GM04504 (cell line): Measurements from ENCODE around the gene STK32A.

ENCODE experiments used
- DNase-seq: peaks from one replicate; pipeline ENCODE4 v3.0.0-alpha.2; 2012; ENCODE audit warnings: low read depth

STK32A gene

DNA sequence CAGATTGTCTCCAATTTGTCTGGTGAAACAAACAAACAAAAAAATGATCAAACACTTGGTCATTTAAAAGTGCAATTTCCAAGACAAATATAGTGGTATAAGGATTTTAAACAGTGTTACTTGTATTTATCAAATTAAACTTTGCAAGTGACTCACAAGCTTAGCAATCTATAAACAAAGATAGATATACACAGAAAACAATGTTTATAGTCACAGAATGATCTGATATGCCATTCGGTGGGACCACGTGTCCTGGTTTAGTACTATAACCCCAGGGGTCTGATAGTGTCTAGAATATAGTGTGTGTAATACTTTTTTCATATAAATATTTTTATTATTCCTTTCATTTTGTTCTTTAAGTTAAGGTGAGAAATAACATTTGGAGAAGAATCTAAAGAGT lies 183.8 kb downstream of the STK32A start:
- DNase-seq, result no peak

DNA sequence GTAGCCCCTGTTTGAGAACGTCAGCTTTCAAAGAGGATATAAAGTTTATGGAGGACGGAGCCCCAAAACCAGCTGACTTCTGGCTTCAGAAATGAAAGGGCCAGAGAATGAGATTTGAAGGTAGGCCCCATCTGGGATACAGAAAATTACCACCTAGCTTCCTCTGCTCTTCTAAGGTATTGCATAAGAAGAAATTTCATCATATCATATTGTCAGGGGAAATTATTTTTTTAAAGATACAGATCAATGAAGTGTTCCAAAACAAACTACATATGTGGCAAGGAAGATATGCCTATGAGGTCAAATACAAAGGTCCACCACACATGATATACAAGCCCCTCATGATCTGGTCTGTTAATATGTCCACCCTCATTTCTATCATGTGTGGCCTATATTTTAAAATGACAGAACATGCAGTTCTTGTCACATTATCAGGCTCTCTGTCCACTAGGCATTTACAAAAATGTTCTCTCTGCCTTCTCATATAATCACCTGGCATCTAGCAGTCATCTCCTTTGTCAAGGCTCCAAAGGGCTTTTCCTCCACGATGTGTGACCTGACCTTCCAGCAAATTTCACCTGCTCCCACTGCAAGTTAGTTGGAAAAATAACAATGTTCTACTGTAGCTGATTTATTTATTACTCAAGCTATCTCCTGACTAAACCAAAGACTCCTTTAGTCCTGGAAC lies 192.0 kb downstream of the STK32A start:
- DNase-seq, result no peak

DNA sequence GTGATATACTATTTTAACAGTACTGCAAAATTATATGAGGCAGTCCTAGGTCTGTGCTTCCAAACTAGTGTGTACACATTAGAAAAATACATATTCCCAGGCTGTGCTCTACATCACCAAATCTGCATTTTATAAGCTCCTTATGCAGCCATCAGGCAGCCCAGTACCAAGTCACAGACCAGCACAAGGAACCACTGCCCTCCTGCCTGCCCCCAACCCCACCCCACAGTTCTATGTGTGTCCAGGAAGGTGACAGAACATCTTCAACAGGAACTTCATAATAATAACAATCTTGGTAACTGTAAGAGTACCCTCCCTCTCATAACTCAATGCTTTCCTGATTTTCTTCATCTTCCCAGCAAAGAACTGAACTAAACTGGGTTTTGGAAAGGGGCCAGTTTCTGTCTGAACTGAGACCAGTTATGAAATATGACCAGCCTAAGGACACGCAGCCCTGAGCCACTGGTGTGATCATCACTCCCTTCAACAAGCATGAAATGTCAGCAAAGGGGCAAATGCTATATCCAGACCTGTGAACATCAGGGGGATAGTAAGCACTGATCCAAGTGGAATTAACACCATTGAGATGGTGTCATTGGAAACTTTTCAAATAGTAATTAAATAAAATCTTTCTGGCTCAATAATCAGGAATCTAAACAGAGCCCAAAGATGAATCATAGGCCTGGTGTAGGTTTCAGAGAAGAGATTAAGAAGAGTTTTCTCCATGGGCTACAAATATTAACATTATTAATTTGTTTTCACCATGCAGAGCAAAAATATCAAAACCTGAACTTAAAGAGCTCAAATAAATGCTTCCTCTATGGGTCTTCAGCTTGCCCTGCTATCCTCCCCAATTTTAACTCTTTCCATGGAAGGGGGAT lies 192.9 kb downstream of the STK32A start:
- DNase-seq, result no peak

DNA sequence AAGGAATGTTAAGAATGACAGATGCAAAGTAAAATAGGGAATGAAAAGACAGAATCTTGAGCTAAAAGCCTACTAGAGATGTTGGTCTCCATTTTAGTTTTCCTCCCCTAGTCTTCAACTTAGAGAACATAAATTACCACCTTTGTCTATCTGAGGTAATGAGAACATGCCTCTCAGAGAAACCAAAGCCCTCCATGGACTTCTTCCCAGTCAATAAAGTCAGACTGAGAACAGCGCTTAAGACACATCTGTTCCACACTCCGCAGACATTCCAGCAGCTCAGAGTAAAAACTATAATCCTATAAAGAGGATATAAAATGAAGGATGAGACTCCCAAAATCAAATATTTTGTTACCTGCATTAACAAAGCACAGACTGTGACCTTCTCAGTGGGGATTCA lies 195.8 kb downstream of the STK32A start:
- no peak for DNase-seq

DNA sequence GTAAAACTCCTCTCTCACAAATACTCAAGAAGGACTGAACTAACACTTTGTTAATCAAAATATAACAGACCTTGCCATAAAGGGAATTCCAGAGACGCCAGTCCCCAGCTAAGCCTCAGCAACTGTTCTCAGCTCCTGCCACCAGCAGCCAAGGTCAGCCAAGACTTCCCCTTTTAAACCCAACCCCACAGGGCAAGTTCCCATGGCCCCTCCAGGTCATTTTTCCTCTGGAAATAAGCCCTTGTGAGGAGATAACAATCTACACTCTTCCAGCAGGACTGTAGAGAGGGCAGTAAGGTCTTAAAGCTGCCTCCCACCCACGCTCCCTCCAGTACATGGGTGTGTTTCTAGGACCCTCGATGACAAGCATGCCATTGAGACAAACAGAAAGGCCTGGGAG lies 196.8 kb downstream of the STK32A start:
- no peak for DNase-seq

DNA sequence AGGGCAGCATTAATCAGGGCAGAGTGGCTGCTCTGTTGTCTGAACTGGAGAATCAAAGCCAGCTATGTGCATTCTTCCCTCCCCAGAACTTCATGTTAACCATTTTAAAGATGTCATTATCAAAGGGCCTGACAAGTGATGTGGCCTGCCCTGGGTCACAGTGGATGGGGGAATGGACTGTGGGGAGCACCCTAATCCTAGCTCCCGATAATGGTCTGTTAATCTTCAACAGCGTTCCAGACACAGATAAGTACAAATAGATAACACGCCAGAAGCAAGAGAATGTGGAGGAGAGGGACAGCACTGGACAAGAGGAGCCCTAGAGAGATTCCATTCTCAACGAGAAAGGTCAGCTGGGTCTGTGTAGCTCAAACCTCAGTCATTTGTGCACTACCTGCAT lies 197.5 kb downstream of the STK32A start:
- no peak for DNase-seq

DNA sequence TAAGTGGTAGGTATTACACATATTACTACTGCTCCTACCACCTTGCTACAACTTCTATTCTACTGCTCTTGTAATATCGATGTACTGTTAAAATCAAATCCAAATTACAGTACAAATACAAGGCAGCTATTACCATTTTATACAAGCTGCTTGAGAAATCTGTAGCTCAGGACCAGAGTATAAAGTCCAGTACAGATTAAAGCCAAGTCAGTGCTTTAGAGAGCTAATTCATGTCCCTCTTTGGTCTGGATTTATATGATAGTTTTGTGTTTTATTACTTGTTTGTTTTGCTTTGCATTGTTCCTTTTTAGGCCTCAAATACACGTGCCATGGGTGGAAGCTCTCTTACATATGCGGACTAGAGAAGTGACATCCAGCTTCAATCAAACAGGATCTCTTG lies 199.2 kb downstream of the STK32A start:
- DNase-seq, result no peak

DNA sequence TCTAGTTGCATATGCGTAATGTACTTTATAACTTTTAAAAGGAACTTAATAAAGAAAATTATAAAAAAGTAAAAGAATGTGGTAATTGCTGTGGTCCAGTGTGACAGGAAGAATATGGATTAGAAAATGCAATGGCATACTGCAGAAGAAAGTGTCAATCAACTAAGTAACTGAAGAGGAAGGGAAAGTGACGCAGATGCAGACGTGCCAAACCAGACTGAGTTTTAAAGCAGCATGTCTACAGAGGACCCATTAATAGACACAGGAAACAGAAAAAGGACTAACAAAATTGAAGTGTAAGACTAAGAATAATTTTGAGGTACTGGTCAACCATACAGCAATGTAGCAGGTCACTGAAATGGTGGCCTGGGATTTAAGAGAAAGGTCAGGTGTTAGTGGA lies 201.8 kb downstream of the STK32A start:
- DNase-seq, result no peak

DNA sequence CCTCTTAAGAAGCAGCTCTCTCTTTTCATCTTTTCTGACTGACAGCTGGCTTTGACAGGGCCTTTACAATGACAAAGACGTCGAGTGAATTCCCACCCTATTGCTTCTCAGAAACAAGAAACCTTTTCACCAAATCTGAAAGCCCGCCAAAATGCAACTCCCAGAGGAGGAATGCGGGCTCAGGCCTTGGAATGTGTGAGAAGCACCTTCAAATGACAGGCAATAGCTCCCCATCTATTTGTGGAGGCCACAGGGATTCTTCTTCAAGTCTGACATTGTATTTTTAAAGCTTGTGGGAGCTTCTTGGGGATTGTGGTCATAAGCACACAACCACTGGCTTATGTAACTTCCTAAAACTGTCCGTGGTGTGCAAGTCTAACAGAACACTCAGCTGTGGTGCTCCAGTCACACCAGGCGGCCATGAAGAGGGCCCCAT lies 202.4 kb downstream of the STK32A start:
- no peak for DNase-seq
